B cell (primary cell): Measurements from ENCODE around the gene ZFAND2A. TPM values are rescaled to one million over a fixed set of nuclear protein-coding genes. Genes with fewer than 3 reads are reported as not detected.

Experiments used
- ATAC-seq: fragments of 200-7000 bp; cut with Tn5 transposase; one replicate; pipeline ENCODE4 v1.10.0; 2021; ENCODE audit warnings: low read depth, mild to moderate bottlenecking, moderate number of reproducible peaks, moderate library complexity
- CTCF ChIA-PET: fragments of 350-600 bp; sonication (Branson Sonifier 250); formaldehyde crosslinking; loops from one replicate; lab custom pipeline; 2021; ENCODE audit warnings: antibody characterized with exemption, inconsistent platforms; lab: Charles Lee
- POLR2A ChIA-PET: fragments of 350-600 bp; sonication (Branson Sonifier 250); formaldehyde crosslinking; loops from one replicate; lab custom pipeline; 2021; ENCODE audit warnings: antibody characterized with exemption; lab: Charles Lee
- DNase-seq: peaks from one replicate; pipeline ENCODE4 v3.0.0; 2013
- H2AFZ ChIP-seq: 2 replicates; pipeline ENCODE4 v1.6.1; 2012; ENCODE audit warnings: mild to moderate bottlenecking, low read depth, low read length; ENCODE audit not compliant: insufficient read depth, poor library complexity, severe bottlenecking
- H3K27ac ChIP-seq, 2 donors: 1 replicate in 1 of 2; 2 replicates in 1 of 2; pipeline ENCODE4 v1.5.1; 2012 to 2013; ENCODE audit warnings: low read length in 2 of 2, mild to moderate bottlenecking in 2 of 2, moderate library complexity in 1 of 2
- H3K27me3 ChIP-seq, 4 experiments: fragments of 200-600 bp in 1 of 4; sonication (generic) in 1 of 4; replicated peaks in 1 of 4; 1 replicate in 2 of 4; 2 replicates in 2 of 4; pipeline versions ENCODE4 v1.6.1 to v1.7.0; 2013 to 2016; ENCODE audit warnings: low read length in 3 of 4, mild to moderate bottlenecking in 2 of 4, mixed read lengths in 1 of 4, moderate library complexity in 1 of 4; ENCODE audit not compliant: insufficient read depth in 4 of 4, control insufficient read depth in 3 of 4; ENCODE audit errors: control extremely low read depth in 1 of 4
- H3K36me3 ChIP-seq, 2 experiments: replicated peaks in 1 of 2; 1 replicate in 1 of 2; 2 replicates in 1 of 2; pipeline versions ENCODE4 v1.6.1 to v1.7.1; 2013; ENCODE audit warnings: low read length in 1 of 2; ENCODE audit not compliant: insufficient read depth in 2 of 2, control insufficient read depth in 1 of 2; ENCODE audit errors: control extremely low read depth in 1 of 2, extremely low read depth in 1 of 2
- H3K4me1 ChIP-seq, 2 donors: fragments of 200-600 bp in 1 of 2; sonication (generic) in 1 of 2; 1 replicate in 1 of 2; 2 replicates in 1 of 2; pipeline versions ENCODE4 v1.5.1 to v1.6.1; 2013 to 2017; ENCODE audit warnings: low read length in 2 of 2; ENCODE audit not compliant: control insufficient read depth in 2 of 2, insufficient read depth in 2 of 2
- H3K4me2 ChIP-seq: replicated peaks from 2 replicates; pipeline ENCODE3; 2012; ENCODE audit warnings: mild to moderate bottlenecking, low read depth, low read length; ENCODE audit not compliant: poor library complexity, severe bottlenecking
- H3K4me3 ChIP-seq, 5 experiments: fragments of 200-600 bp in 1 of 5; sonication (generic) in 1 of 5; 1 replicate in 3 of 5; 2 replicates in 2 of 5; pipeline versions ENCODE4 v1.5.1 to v1.7.0; 2011 to 2016; ENCODE audit warnings: low read length in 4 of 5, mild to moderate bottlenecking in 4 of 5, low read depth in 2 of 5, control low read depth in 1 of 5, moderate library complexity in 1 of 5; ENCODE audit not compliant: insufficient read depth in 1 of 5; ENCODE audit errors: control extremely low read depth in 1 of 5, extremely low read depth in 1 of 5
- H3K79me2 ChIP-seq: fragments of 200-600 bp; sonication (generic); one replicate; pipeline ENCODE4 v1.6.0; 2016; ENCODE audit warnings: low read length; ENCODE audit not compliant: control insufficient read depth, insufficient read depth
- H3K9ac ChIP-seq: fragments of 200-600 bp; sonication (generic); 2 replicates; pipeline ENCODE4 v1.6.1; 2017; ENCODE audit warnings: mild to moderate bottlenecking, low read length, moderate library complexity
- H3K9me3 ChIP-seq, 3 donors: one replicate each; pipeline versions ENCODE4 v1.6.1 to v1.7.1; 2013; ENCODE audit warnings: low read length in 2 of 3; ENCODE audit not compliant: control insufficient read depth in 2 of 3, insufficient read depth in 1 of 3; ENCODE audit errors: control extremely low read depth in 1 of 3
- H4K20me1 ChIP-seq: 2 replicates; pipeline ENCODE4 v1.6.0; 2012; ENCODE audit warnings: mild to moderate bottlenecking, low read length; ENCODE audit not compliant: insufficient read depth, control insufficient read depth, poor library complexity, severe bottlenecking
- H3K27ac Mint-ChIP-seq: one replicate; pipeline ENCODE4 v1.8.0; 2021; ENCODE audit warnings: mixed read lengths
- H3K27me3 Mint-ChIP-seq: one replicate; pipeline ENCODE4 v1.8.0; 2021; ENCODE audit warnings: mixed read lengths
- H3K4me1 Mint-ChIP-seq: one replicate; pipeline ENCODE4 v1.8.0; 2021; ENCODE audit warnings: mixed read lengths
- H3K4me3 Mint-ChIP-seq: one replicate; pipeline ENCODE4 v1.8.0; 2021; ENCODE audit warnings: mixed read lengths
- H3K9me3 Mint-ChIP-seq: one replicate; pipeline ENCODE4 v1.8.0; 2022; ENCODE audit warnings: mixed read lengths; ENCODE audit not compliant: insufficient read depth
- CTCF ChIP-seq: fragments of 200-600 bp; IDR thresholded peaks from one replicate; pipeline ENCODE4 v1.8.0; 2022; ENCODE audit warnings: antibody characterized with exemption, mild to moderate bottlenecking
- EZH2 ChIP-seq: IDR thresholded peaks from 2 replicates; pipeline ENCODE4 v1.6.1; 2012; ENCODE audit warnings: borderline replicate concordance, low read depth, mild to moderate bottlenecking, moderate library complexity, low read length; ENCODE audit not compliant: insufficient read depth, poor library complexity, severe bottlenecking
- WGBS: methylation state at CpG from one replicate; pipeline ENCODE4 v1.1.5; 2013; ENCODE audit warnings: missing lambda C conversion rate; ENCODE audit not compliant: insufficient coverage; 5-methylcytosine and 5-hydroxymethylcytosine counted together
- intact Hi-C: fragments of 100-400 bp; cut with micrococcal nuclease; formaldehyde crosslinking; loops from one replicate; pipeline ENCODE4 v1.10.0; 2022
- polyA plus RNA-seq: library from polyadenylated mRNA; depleted of rRNA; stranded (reverse); fragments of >200 nt; gene quantifications from 2 replicates; pipeline ENCODE4 v1.2.3, GENCODE V29; 2012
- total RNA-seq, 2 donors: library from RNA; stranded (reverse); fragments of 120-200 nt in 1 of 2; gene quantifications; 1 replicate in 1 of 2; 2 replicates in 1 of 2; pipeline versions ENCODE4 v1.2.3 to v1.2.4, GENCODE V29; 2013 to 2022

The ZFAND2A gene
- total and polyA plus RNA-seq, 2 donors (not counting 1 experiment from before 2014, with no cell fraction given), result 26.7 to 113 TPM

- intact Hi-C loops, result loop anchor here (5.0 kb wide), 1 partner anchor 160 kb away; the partner anchor contains the start of gene COX19
- Histone ChIP-seq H3K36me3 (no peaks in the 10 kb centered on the region), H3K4me3 (peak overlapping the region; percentile 21 to 96 (median 75)), H3K4me2 (peak overlapping the region; percentile 89), H3K9ac (peak overlapping the region; percentile 90), H4K20me1 (no peaks in the 10 kb centered on the region), H3K27me3 (no peaks in the 10 kb centered on the region), H3K79me2 (peaks cover 9% of the 10 kb centered on the region), H3K27ac (peak overlapping the region; percentile 73 to 91), H2AFZ (peak overlapping the region; percentile 86), H3K9me3 (no peaks in the 10 kb centered on the region), H3K4me1 (peaks cover 28 to 37% of the 10 kb centered on the region in 2 donors)
- peaks cover 43% of the 10 kb centered on the region for H3K4me1 Mint-ChIP-seq
- no peaks in the 10 kb centered on the region for H3K9me3 Mint-ChIP-seq
- H3K27ac Mint-ChIP-seq, result peak overlapping the region; percentile 92
- ChIA-PET POLR2A (interaction anchor here (0.5 to 2.0 kb wide), 4 partner anchors 14 to 536 kb away, joined by 3 to 14 read pairs (median 4); no protein-coding TSS in a partner anchor), CTCF (interaction anchor here (0.9 to 4.2 kb wide), 7 partner anchors 14 to 228 kb away, joined by 3 to 41 read pairs (median 4); no protein-coding TSS in a partner anchor)
- H3K4me3 Mint-ChIP-seq, result peak overlapping the region; percentile 89
- ATAC-seq (peak; percentile 64), DNase-seq (no peak)
- TF ChIP-seq EZH2 (no peak), CTCF (no peak)
- 10% methylated on average over 51 of the region's 51 CpGs for WGBS
- no peaks in the 10 kb centered on the region for H3K27me3 Mint-ChIP-seq
Observed at GRCh38 chr7:1137517-1138167, 22.4 kb downstream of the ZFAND2A start.
